Astrocyte of the cerebellum (primary cell): ENCODE results near the gene SLC35F4.

Experiments used
- DNase-seq: peaks from one replicate; pipeline ENCODE4 v3.0.0-alpha.2; 2011; ENCODE audit warnings: low read depth
- H3K4me3 ChIP-seq: 2 replicates; pipeline ENCODE4 v1.5.1; 2011; ENCODE audit warnings: mild to moderate bottlenecking, low read depth, low read length, moderate library complexity
- CTCF ChIP-seq: IDR thresholded peaks from 2 replicates; pipeline ENCODE4 v1.5.1; 2012; ENCODE audit warnings: low read length, low read depth, moderate library complexity, mild to moderate bottlenecking; ENCODE audit errors: missing control alignments
- in situ Hi-C: cut with HindIII; loops from 2 replicates; pipeline ENCODE4 v1.10.0; 2017; ENCODE audit warnings: low sequenced_read_pairs

SLC35F4 gene

GRCh38 chr14:57652769-57653168, 213.1 kb downstream of the SLC35F4 start:
- no peak overlapping the region for H3K4me3 ChIP-seq
- no peak for TF ChIP-seq CTCF
- in situ Hi-C loops, result no loop called here
- DNase-seq, result no peak

- DNase-seq, result no peak
- TF ChIP-seq CTCF, result no peak
- in situ Hi-C loops, result no loop called here
- no peak overlapping the region for H3K4me3 ChIP-seq
Observed at GRCh38 chr14:57641776-57642175, 224.1 kb downstream of the SLC35F4 start.

- no peak overlapping the region for H3K4me3 ChIP-seq
- no peak for DNase-seq
- in situ Hi-C loops, result no loop called here
- no peak for TF ChIP-seq CTCF
Observed at GRCh38 chr14:57640036-57640435, 225.9 kb downstream of the SLC35F4 start.

GRCh38 chr14:57637901-57638300, 228.0 kb downstream of the SLC35F4 start:
- no peak overlapping the region for H3K4me3 ChIP-seq
- in situ Hi-C loops, result no loop called here
- no peak for TF ChIP-seq CTCF
- DNase-seq, result no peak

GRCh38 chr14:57634335-57634734, 231.6 kb downstream of the SLC35F4 start:
- DNase-seq, result no peak
- in situ Hi-C loops, result no loop called here
- TF ChIP-seq CTCF, result no peak
- H3K4me3 ChIP-seq, result no peak overlapping the region

- DNase-seq, result no peak
- H3K4me3 ChIP-seq, result no peak overlapping the region
- in situ Hi-C loops, result no loop called here
- no peak for TF ChIP-seq CTCF
Observed at GRCh38 chr14:57632649-57633048, 233.2 kb downstream of the SLC35F4 start.

- no peak for DNase-seq
- H3K4me3 ChIP-seq, result no peak overlapping the region
- in situ Hi-C loops, result no loop called here
- TF ChIP-seq CTCF, result no peak
Observed at GRCh38 chr14:57617510-57617909, 248.4 kb downstream of the SLC35F4 start.
